ENCODE data around the gene EXOC5.

GRCh38 chr14:57277062-57277461, 8.4 kb upstream of the EXOC5 start:
- TF ChIP-seq CTCF (conservative IDR thresholded peaks at IDR 0.05; ENCODE audit: low read depth, low read length) (no peak), EZH2 (IDR thresholded peaks at IDR 0.05; ENCODE audit: low read length, unreplicated experiment) (no peak)
